Pancreas (tissue), 10 donors: ENCODE data around the gene LPAR1. TPM values are rescaled to one million over a fixed set of nuclear protein-coding genes. Genes with fewer than 3 reads are reported as not detected.

ENCODE experiments used
- ATAC-seq, 4 donors: fragments of 200-7000 bp; cut with Tn5 transposase; one replicate each; pipeline versions ENCODE4 v1.8.0 to v1.9.1; 2020; ENCODE audit warnings: mild to moderate bottlenecking in 4 of 4, moderate library complexity in 4 of 4
- DNase-seq, 6 donors: peaks; one replicate each; pipeline ENCODE4 v3.0.0-alpha.2; 2020
- FAIRE-seq: peaks from 2 replicates; lab custom pipeline; 2012; peaks lifted over from hg19 to GRCh38; lab: Jason Lieb, UNC
- H3K27ac ChIP-seq, 4 donors: fragments of 200-600 bp; sonication (generic); 1 replicate in 3 of 4; 2 replicates in 1 of 4; pipeline versions ENCODE4 v1.5.0 to v1.8.0; 2020
- H3K27me3 ChIP-seq, 4 donors: fragments of 200-600 bp; one replicate each; pipeline ENCODE4 v1.8.0; 2021
- H3K36me3 ChIP-seq, 3 donors: fragments of 200-600 bp; sonication (generic) in 1 of 3; one replicate each; pipeline versions ENCODE4 v1.5.0 to v1.8.0; 2020 to 2021
- H3K4me1 ChIP-seq, 3 donors: fragments of 200-600 bp; one replicate each; pipeline ENCODE4 v1.8.0; 2021
- H3K4me3 ChIP-seq, 4 donors: fragments of 200-600 bp; sonication (generic) in 2 of 4; one replicate each; pipeline versions ENCODE4 v1.5.0 to v1.8.0; 2020 to 2021
- H3K9me3 ChIP-seq, 4 donors: fragments of 200-600 bp; one replicate each; pipeline ENCODE4 v1.8.0; 2021
- CTCF ChIP-seq, 4 donors: fragments of 200-600 bp; sonication (generic) in 3 of 4; IDR thresholded peaks; one replicate each; pipeline versions ENCODE4 v1.5.0 to v1.8.0; 2021; ENCODE audit warnings: antibody characterized with exemption in 4 of 4
- WGBS, 2 donors: extraction: QIAGEN DNeasy Blood & Tissue Kit; methylation state at CpG; one replicate each; pipeline ENCODE4 v1.1.7; 2013; 5-methylcytosine and 5-hydroxymethylcytosine counted together
- intact Hi-C, 3 donors: fragments of 100-400 bp; cut with DNase I; formaldehyde crosslinking; loops; one replicate each; pipeline versions ENCODE4 v1.11.1 to v1.14.2; 2022
- polyA plus RNA-seq, 2 donors: library from polyadenylated mRNA; stranded (reverse); fragments of 200-250 nt; gene quantifications; one replicate each; pipeline ENCODE4 v1.2.3, GENCODE V29; 2013
- total RNA-seq, 6 donors: library from RNA; stranded (reverse); fragmentation: NEBNext Ultra II Directional in 4 of 6; extraction: Animal tissue kit (Norgen Biotek cat#: 25700) in 4 of 6; gene quantifications; one replicate each; pipeline versions ENCODE4 v1.2.1 to v1.2.4, GENCODE V29; 2021 to 2023
- donor health status: healthy with polysubstance abuse.
- donor health status: DM: no; HTN: no; CAD: no; lungs with moderate emphysema.
- donor health status: DM: no; HTN: no; CAD: no.
- donor health status: control.
- donor health status: control.
- donor health status: Bipolar disorder and iron deficiency.
- donor health status: DM: yes; HTN: yes; CAD: no.
- donor health status: DM: no; HTN: no; CAD: no.
- donor health status: DM: no; HTN: no; CAD: no.
- donor health status: DM: yes; HTN: yes; CAD: no.

The LPAR1 gene
- total and polyA plus RNA-seq, 8 donors, result 3.8 to 11.4 (median 5.2) TPM

- no peak overlapping the region for H3K27ac ChIP-seq
- H3K27me3 ChIP-seq, result no peaks in the 10 kb centered on the region
- H3K4me1 ChIP-seq, result no peaks in the 10 kb centered on the region
- no peaks in the 10 kb centered on the region for H3K36me3 ChIP-seq
- no peak for ATAC-seq
- DNase-seq, result no peak
- no peak for FAIRE-seq
- TF ChIP-seq CTCF (IDR thresholded peaks at IDR 0.05), result no peak
- intact Hi-C loops, result no loop called here
- WGBS, 2 donors, result 68 to 75% methylated on average over 2 of the region's 2 CpGs
- no peak overlapping the region for H3K4me3 ChIP-seq
- no peaks in the 10 kb centered on the region for H3K9me3 ChIP-seq
Observed at GRCh38 chr9:110984890-110985437, 53.3 kb downstream of the LPAR1 start.

- DNase-seq, result no peak
Observed at GRCh38 chr9:110980261-110980660, 58.0 kb downstream of the LPAR1 start.

GRCh38 chr9:110979636-110980035 lies 58.6 kb downstream of the LPAR1 start:
- no peak for TF ChIP-seq CTCF (IDR thresholded peaks at IDR 0.05)
- Histone ChIP-seq H3K27ac (no peak overlapping the region), H3K4me1 (peaks cover 6 to 11% (median 10%) of the 10 kb centered on the region in 3 donors), H3K36me3 (no peaks in the 10 kb centered on the region), H3K27me3 (no peaks in the 10 kb centered on the region), H3K4me3 (no peak overlapping the region), H3K9me3 (no peaks in the 10 kb centered on the region)
- DNase-seq, result no peak
- no peak for FAIRE-seq
- intact Hi-C loops, result no loop called here
- ATAC-seq, result no peak

More at GRCh38 chr9:110980261-110980660, 58.0 kb downstream of the LPAR1 start:
- no peaks in the 10 kb centered on the region for H3K36me3 ChIP-seq
- H3K27me3 ChIP-seq, result no peaks in the 10 kb centered on the region
- H3K4me1 ChIP-seq, result peaks cover 6 to 11% (median 10%) of the 10 kb centered on the region in 3 donors
- ATAC-seq (no peak), FAIRE-seq (no peak)
- WGBS, 2 donors, result 84 to 86% methylated on average over 3 of the region's 3 CpGs
- H3K9me3 ChIP-seq, result no peaks in the 10 kb centered on the region
- no peak for TF ChIP-seq CTCF (IDR thresholded peaks at IDR 0.05)
- intact Hi-C loops, result no loop called here
- H3K4me3 ChIP-seq, result no peak overlapping the region
- H3K27ac ChIP-seq, result no peak overlapping the region

GRCh38 chr9:110978516-110978915 lies 59.8 kb downstream of the LPAR1 start:
- 90 to 94% methylated on average over 3 of the region's 3 CpGs for WGBS, 2 donors
- intact Hi-C loops, result no loop called here
- H3K9me3 ChIP-seq, result no peaks in the 10 kb centered on the region
- ATAC-seq (no peak), DNase-seq (no peak), FAIRE-seq (no peak)
- no peaks in the 10 kb centered on the region for H3K27me3 ChIP-seq
- peaks cover 6 to 11% (median 10%) of the 10 kb centered on the region in 3 donors for H3K4me1 ChIP-seq
- H3K4me3 ChIP-seq, result no peak overlapping the region
- no peak for TF ChIP-seq CTCF (IDR thresholded peaks at IDR 0.05)
- no peak overlapping the region for H3K27ac ChIP-seq
- no peaks in the 10 kb centered on the region for H3K36me3 ChIP-seq

- ATAC-seq (peak; percentile 92 to 98 (median 96)), DNase-seq (peak; percentile 34 to 69 (median 50)), FAIRE-seq (no peak)
- Histone ChIP-seq H3K4me3 (no peak overlapping the region), H3K27ac (peak overlapping the region in 1 of 4 donors; percentile 9), H3K27me3 (no peaks in the 10 kb centered on the region), H3K36me3 (no peaks in the 10 kb centered on the region), H3K9me3 (no peaks in the 10 kb centered on the region), H3K4me1 (peaks cover 6 to 11% (median 10%) of the 10 kb centered on the region in 3 donors)
- TF ChIP-seq CTCF (IDR thresholded peaks at IDR 0.05), result no peak
- intact Hi-C loops, result no loop called here
- 14 to 15% methylated on average over 3 of the region's 3 CpGs for WGBS, 2 donors
Observed at GRCh38 chr9:110977259-110977709, 61.0 kb downstream of the LPAR1 start.
